Activated naive CD4-positive, alpha-beta T cell treated with anti-CD3 and anti-CD28 coated beads, Interleukin-2, amount 50 U/mL, for 16 hours (primary cell): ENCODE data around the gene ACAP3.

Experiments used
- DNase-seq: peaks from one replicate; pipeline ENCODE4 v3.0.0-alpha.2; 2020

The ACAP3 gene

DNA sequence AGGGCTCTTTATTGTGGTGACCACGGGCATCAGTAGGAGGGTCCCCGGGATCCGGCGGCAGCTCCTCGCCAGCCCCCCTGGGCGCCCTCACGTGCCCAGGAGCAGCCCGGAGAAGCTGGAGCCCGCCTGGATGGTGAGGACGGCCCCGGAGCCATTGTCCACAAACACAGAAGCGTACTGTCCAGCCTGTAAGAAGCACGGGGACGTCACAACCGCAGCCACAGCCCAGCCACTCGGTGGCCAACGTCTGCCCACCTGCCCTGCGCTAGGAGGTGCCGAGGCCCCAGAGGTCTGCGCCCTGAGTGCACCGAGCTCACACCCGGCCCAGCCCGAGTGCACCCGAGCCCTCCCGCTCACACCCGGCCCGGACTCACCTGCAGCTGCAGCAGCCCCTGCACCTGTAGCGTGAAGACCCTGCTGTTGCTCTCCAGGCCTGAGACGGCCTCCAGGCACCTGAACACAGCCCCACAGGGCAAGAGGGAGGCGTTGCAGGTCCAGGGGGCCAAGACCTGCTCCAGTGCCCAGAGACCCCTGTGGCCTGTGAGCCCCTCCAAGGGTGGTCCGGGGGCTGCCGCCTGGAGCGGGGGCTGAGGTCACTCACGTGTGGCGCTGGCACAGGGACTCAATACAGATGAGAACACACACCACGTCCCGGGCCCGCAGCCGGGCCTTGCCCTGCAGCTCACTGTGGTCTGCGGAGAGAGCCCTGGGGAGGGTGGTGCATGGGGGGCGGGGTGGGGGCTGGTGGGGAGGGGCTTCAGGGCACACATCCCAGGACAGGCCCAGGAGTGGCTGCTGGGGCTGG lies 65.1 kb downstream of the ACAP3 start:
- DNase-seq, result no peak
